HEK293T (cell line): ENCODE measurements around the gene CISD2.
"Not testable (repeated sequence)": the region's sequence is repeated elsewhere in the genome, so short reads cannot be mapped to it uniquely, and the experiment has no call there.

Experiments used
- CTCF ChIA-PET: fragments of 350-600 bp; formaldehyde crosslinking; extraction: SDS; loops from one replicate; lab custom pipeline; 2021; ENCODE audit warnings: antibody characterized with exemption, inconsistent platforms; lab: Yijun Ruan, JAX
- POLR2A ChIA-PET: fragments of 350-600 bp; formaldehyde crosslinking; extraction: SDS; loops from one replicate; lab custom pipeline; 2020; ENCODE audit warnings: antibody characterized with exemption, inconsistent platforms; lab: Yijun Ruan, JAX
- DNase-seq: peaks from one replicate; pipeline ENCODE4 v3.0.0; 2012; ENCODE audit warnings: mixed read lengths; ENCODE audit errors: extremely low spot score
- ARNT ChIP-seq: fragments of 450-650 bp; IDR thresholded peaks from 2 replicates; pipeline ENCODE4 v1.6.1; 2017; ENCODE audit warnings: mild to moderate bottlenecking
- BHLHE40 ChIP-seq: fragments of 450-650 bp; IDR thresholded peaks from 2 replicates; pipeline ENCODE4 v1.6.1; 2016; ENCODE audit warnings: mild to moderate bottlenecking, moderate library complexity, borderline replicate concordance
- CTBP1 ChIP-seq: fragments of 450-650 bp; IDR thresholded peaks from 2 replicates; pipeline ENCODE4 v1.6.1; 2016; ENCODE audit warnings: borderline replicate concordance
- ELF4 ChIP-seq: fragments of 450-650 bp; IDR thresholded peaks from 2 replicates; pipeline ENCODE4 v1.6.1; 2017; ENCODE audit warnings: antibody characterized with exemption
- FOXA1 ChIP-seq: fragments of 450-650 bp; IDR thresholded peaks from 2 replicates; pipeline ENCODE4 v1.6.1; 2016; ENCODE audit warnings: mild to moderate bottlenecking
- FOXK2 ChIP-seq: fragments of 450-650 bp; IDR thresholded peaks from 2 replicates; pipeline ENCODE4 v1.6.1; 2016; ENCODE audit warnings: mild to moderate bottlenecking
- FOXM1 ChIP-seq: fragments of 450-650 bp; IDR thresholded peaks from 2 replicates; pipeline ENCODE4 v1.6.1; 2017; ENCODE audit warnings: mild to moderate bottlenecking, borderline replicate concordance
- HDGF ChIP-seq: fragments of 450-650 bp; IDR thresholded peaks from 2 replicates; pipeline ENCODE4 v1.6.1; 2017; ENCODE audit warnings: antibody characterized with exemption, borderline replicate concordance
- L3MBTL2 ChIP-seq: fragments of 450-650 bp; conservative IDR thresholded peaks from 2 replicates; pipeline ENCODE4 v1.6.1; 2016; ENCODE audit warnings: mild to moderate bottlenecking
- LEF1 ChIP-seq: fragments of 450-650 bp; IDR thresholded peaks from 2 replicates; pipeline ENCODE4 v1.6.1; 2017; ENCODE audit warnings: mild to moderate bottlenecking, borderline replicate concordance
- NFRKB ChIP-seq: fragments of 450-650 bp; IDR thresholded peaks from 2 replicates; pipeline ENCODE4 v1.6.1; 2016; ENCODE audit warnings: mild to moderate bottlenecking, moderate library complexity
- PKNOX1 ChIP-seq: fragments of 450-650 bp; IDR thresholded peaks from 2 replicates; pipeline ENCODE4 v1.6.1; 2016
- SP1 ChIP-seq: fragments of 450-650 bp; IDR thresholded peaks from 2 replicates; pipeline ENCODE4 v1.6.1; 2017
- SUZ12 ChIP-seq: fragments of 450-650 bp; IDR thresholded peaks from 2 replicates; pipeline ENCODE4 v1.6.1; 2016; ENCODE audit warnings: mild to moderate bottlenecking
- TARDBP ChIP-seq: fragments of 450-650 bp; IDR thresholded peaks from 2 replicates; pipeline ENCODE4 v1.6.1; 2016
- ZNF384 ChIP-seq: fragments of 450-650 bp; IDR thresholded peaks from 2 replicates; pipeline ENCODE4 v1.6.1; 2016

CISD2 gene

GRCh38 chr4:102862016-102862415 is 6.8 kb upstream of the CISD2 start:
- POLR2A ChIA-PET = no interaction called here
- TF ChIP-seq PKNOX1 = no peak
- TF ChIP-seq FOXK2 = no peak
- CTCF ChIA-PET = no interaction called here
- no peak for DNase-seq

- POLR2A ChIA-PET = no interaction called here
- CTCF ChIA-PET = no interaction called here
- no peak for TF ChIP-seq BHLHE40
- TF ChIP-seq CTBP1 = no peak
- no peak for TF ChIP-seq NFRKB
- no peak for TF ChIP-seq SP1
- TF ChIP-seq PKNOX1 = no peak
- TF ChIP-seq FOXK2 = no peak
- no peak for TF ChIP-seq ZNF384
- no peak for TF ChIP-seq LEF1
- no peak for TF ChIP-seq FOXM1
- no peak for TF ChIP-seq ELF4
- no peak for TF ChIP-seq FOXA1
- TF ChIP-seq ARNT = no peak
- TF ChIP-seq TARDBP = no peak
- no peak for TF ChIP-seq HDGF
- no peak for TF ChIP-seq SUZ12
- DNase-seq = no peak
Observed at GRCh38 chr4:102862747-102863146, 6.0 kb upstream of the CISD2 start.

GRCh38 chr4:102865327-102865726 is 3.5 kb upstream of the CISD2 start:
- POLR2A ChIA-PET, DNase-seq: not testable (repeated sequence)
- CTCF ChIA-PET = interaction anchor here (0.7 kb wide), 1 partner anchor 246 kb away, joined by 3 read pairs; no protein-coding TSS in a partner anchor

GRCh38 chr4:102867278-102868152 is 1.3 kb upstream of the CISD2 start:
- TF ChIP-seq FOXK2 (no peak), FOXM1 (no peak), PKNOX1 (no peak), FOXA1 (no peak), ZNF384 (peak; percentile 51; the same call in 1 of the 2 replicates)
- no peak for DNase-seq
- CTCF ChIA-PET = interaction anchor here (0.7 to 1.3 kb wide), 3 partner anchors 11 to 23 kb away, joined by 3 to 6 read pairs (median 3); no protein-coding TSS in a partner anchor
- POLR2A ChIA-PET = interaction anchor here (4.2 kb wide), 1 partner anchor 40 kb away, joined by 75 read pairs; the partner anchor contains the start of gene UBE2D3

- TF ChIP-seq ARNT = no peak
- TF ChIP-seq BHLHE40 = no peak
- TF ChIP-seq SUZ12 = no peak
- TF ChIP-seq SP1 = no peak
- TF ChIP-seq L3MBTL2 = no peak; the same call in none of the 2 replicates
- no peak for TF ChIP-seq FOXM1
- TF ChIP-seq HDGF = no peak
- TF ChIP-seq NFRKB = no peak
- TF ChIP-seq ELF4 = no peak
- no peak for TF ChIP-seq PKNOX1
- TF ChIP-seq FOXA1 = no peak
- CTCF ChIA-PET = interaction anchor here (0.7 to 1.3 kb wide), 3 partner anchors 10 to 22 kb away, joined by 3 to 6 read pairs (median 3); no protein-coding TSS in a partner anchor
- POLR2A ChIA-PET = interaction anchor here (1.1 to 4.2 kb wide), 12 partner anchors 9 to 368 kb away, joined by 3 to 75 read pairs (median 4); partner anchors contain the start of genes MANBA and UBE2D3
- no peak for DNase-seq
Observed at GRCh38 chr4:102868153-102868780, 525 bp upstream of the CISD2 start.

- DNase-seq = no peak
- TF ChIP-seq FOXM1 (no peak), SUZ12 (no peak), HDGF (no peak), TARDBP (no peak), NFRKB (no peak), ZNF384 (no peak), LEF1 (no peak), CTBP1 (no peak), L3MBTL2 (no peak; the same call in 1 of the 2 replicates), FOXK2 (no peak), ELF4 (no peak)
- ChIA-PET CTCF (no interaction called here), POLR2A (interaction anchor here (0.6 to 4.2 kb wide), 17 partner anchors 8 to 249 kb away, joined by 3 to 75 read pairs (median 4); partner anchors contain the start of genes MANBA, SLC9B2 and UBE2D3)
Observed at GRCh38 chr4:102869569-102870197, 891 bp downstream of the CISD2 start.
